Retina (tissue), 1 donor: ENCODE results near the gene ATP6V1C2.
"Not testable (repeated sequence)": the region's sequence is repeated elsewhere in the genome, so short reads cannot be mapped to it uniquely, and the experiment has no call there.

ENCODE experiments used
- DNase-seq: peaks from one replicate; pipeline ENCODE4 v3.0.0-alpha.2; 2016

The ATP6V1C2 gene

GRCh38 chr2:10770956-10771750 is 49.7 kb downstream of the ATP6V1C2 start:
- no peak for DNase-seq

- DNase-seq: no peak
Observed at GRCh38 chr2:10771786-10772185, 50.4 kb downstream of the ATP6V1C2 start.

GRCh38 chr2:10772201-10772867 is 50.9 kb downstream of the ATP6V1C2 start:
- no peak for DNase-seq

- no peak for DNase-seq
Observed at GRCh38 chr2:10772868-10773215, 51.4 kb downstream of the ATP6V1C2 start.

- DNase-seq: no peak
Observed at GRCh38 chr2:10773821-10774341, 52.5 kb downstream of the ATP6V1C2 start.

- no peak for DNase-seq
Observed at GRCh38 chr2:10774394-10774793, 53.0 kb downstream of the ATP6V1C2 start.

GRCh38 chr2:10775021-10775780 is 53.8 kb downstream of the ATP6V1C2 start:
- no peak for DNase-seq

GRCh38 chr2:10775831-10776230 is 54.4 kb downstream of the ATP6V1C2 start:
- DNase-seq: no peak

GRCh38 chr2:10776231-10776977 is 55.0 kb downstream of the ATP6V1C2 start:
- no peak for DNase-seq

- DNase-seq: no peak
Observed at GRCh38 chr2:10777111-10777841, 55.8 kb downstream of the ATP6V1C2 start.

GRCh38 chr2:10777842-10778723 is 56.7 kb downstream of the ATP6V1C2 start:
- DNase-seq: no peak

- no peak for DNase-seq
Observed at GRCh38 chr2:10778724-10779115, 57.3 kb downstream of the ATP6V1C2 start.

- DNase-seq: no peak
Observed at GRCh38 chr2:10779776-10780490, 58.5 kb downstream of the ATP6V1C2 start.

- no peak for DNase-seq
Observed at GRCh38 chr2:10780491-10780820, 59.0 kb downstream of the ATP6V1C2 start.

- DNase-seq: not testable (repeated sequence)
Observed at GRCh38 chr2:10780821-10781220, 59.4 kb downstream of the ATP6V1C2 start.

GRCh38 chr2:10781746-10782145 is 60.3 kb downstream of the ATP6V1C2 start:
- no peak for DNase-seq

- DNase-seq: no peak
Observed at GRCh38 chr2:10783421-10783820, 62.0 kb downstream of the ATP6V1C2 start.

GRCh38 chr2:10784719-10785118 is 63.3 kb downstream of the ATP6V1C2 start:
- DNase-seq: no peak

- no peak for DNase-seq
Observed at GRCh38 chr2:10785260-10785659, 63.8 kb downstream of the ATP6V1C2 start.

GRCh38 chr2:10786240-10786982 is 65.0 kb downstream of the ATP6V1C2 start:
- no peak for DNase-seq
